IMR-90 (cell line): ENCODE measurements around the gene APP. TPM values are rescaled to one million over a fixed set of nuclear protein-coding genes. Genes with fewer than 3 reads are reported as not detected.
"Not testable (repeated sequence)": the region's sequence is repeated elsewhere in the genome, so short reads cannot be mapped to it uniquely, and the experiment has no call there.

ENCODE experiments used
- ATAC-seq: fragments of 200-7000 bp; cut with Tn5 transposase; 2 replicates; pipeline ENCODE4 v1.9.1; 2020; ENCODE audit warnings: low read depth, mild to moderate bottlenecking, moderate library complexity
- BruUV-seq: library from RNA; stranded (reverse); fragments of 400-500 nt; replicated peaks from 2 replicates; lab custom pipeline; 2021; lab: Mats Ljungman, UMichigan
- CTCF ChIA-PET: fragments of 300-600 bp; formaldehyde crosslinking; extraction: SDS; loops from one replicate; lab custom pipeline; 2021; ENCODE audit warnings: antibody characterized with exemption; lab: Yijun Ruan, JAX
- POLR2A ChIA-PET: fragments of 300-600 bp; sonication (Branson Sonifier 250); formaldehyde crosslinking; loops from one replicate; lab custom pipeline; 2022; ENCODE audit warnings: antibody characterized with exemption; ENCODE audit not compliant: unreplicated experiment; lab: Charles Lee
- DNase-seq: peaks from one replicate; pipeline ENCODE4 v3.0.0; 2013
- H2AFZ ChIP-seq: replicated peaks from 2 replicates; pipeline ENCODE3; 2013; ENCODE audit warnings: low read length, mild to moderate bottlenecking; ENCODE audit not compliant: poor library complexity
- H2AK5ac ChIP-seq: 2 replicates; pipeline ENCODE4 v1.6.1; 2013; ENCODE audit warnings: low read depth, low read length, inconsistent platforms
- H2AK9ac ChIP-seq: replicated peaks from 2 replicates; pipeline ENCODE3; 2013; ENCODE audit warnings: mild to moderate bottlenecking, low read depth, low read length, moderate library complexity; ENCODE audit not compliant: poor library complexity
- H2BK120ac ChIP-seq: 2 replicates; pipeline ENCODE4 v1.6.1; 2013; ENCODE audit warnings: low read depth, low read length, inconsistent platforms
- H2BK15ac ChIP-seq: 3 replicates; pipeline ENCODE4 v1.6.1; 2013; ENCODE audit warnings: low read depth, low read length, inconsistent platforms
- H2BK20ac ChIP-seq: 2 replicates; pipeline ENCODE4 v1.6.1; 2013; ENCODE audit warnings: low read depth, mild to moderate bottlenecking, inconsistent platforms, low read length, moderate library complexity
- H2BK5ac ChIP-seq: 2 replicates; pipeline ENCODE4 v1.6.1; 2013; ENCODE audit warnings: mild to moderate bottlenecking, low read depth, low read length, inconsistent platforms; ENCODE audit not compliant: poor library complexity, severe bottlenecking
- H3K14ac ChIP-seq: replicated peaks from 2 replicates; pipeline ENCODE4 v1.6.1; 2013; ENCODE audit warnings: low read depth, low read length, inconsistent platforms
- H3K18ac ChIP-seq: 2 replicates; pipeline ENCODE4 v1.6.1; 2013; ENCODE audit warnings: low read depth, low read length, control low read depth
- H3K23ac ChIP-seq: 2 replicates; pipeline ENCODE4 v1.6.1; 2013; ENCODE audit warnings: low read depth, low read length, inconsistent platforms
- H3K27ac ChIP-seq: 2 replicates; pipeline ENCODE4 v1.5.1; 2013; ENCODE audit warnings: mild to moderate bottlenecking, control low read depth, low read length; ENCODE audit not compliant: insufficient read depth
- H3K27me3 ChIP-seq: 2 replicates; pipeline ENCODE4 v1.6.1; 2013; ENCODE audit warnings: low read length; ENCODE audit not compliant: control insufficient read depth, insufficient read depth
- H3K36me3 ChIP-seq: 2 replicates; pipeline ENCODE4 v1.6.1; 2013; ENCODE audit warnings: low read length, mixed read lengths; ENCODE audit not compliant: control insufficient read depth, insufficient read depth
- H3K4ac ChIP-seq: 2 replicates; pipeline ENCODE4 v1.6.1; 2013; ENCODE audit warnings: low read depth, low read length, inconsistent platforms
- H3K4me1 ChIP-seq: 2 replicates; pipeline ENCODE4 v1.6.1; 2013; ENCODE audit warnings: low read length, mixed read lengths; ENCODE audit not compliant: control insufficient read depth, insufficient read depth
- H3K4me2 ChIP-seq: 2 replicates; pipeline ENCODE4 v1.6.1; 2013; ENCODE audit warnings: low read depth, mild to moderate bottlenecking, control low read depth, low read length, moderate library complexity
- H3K4me3 ChIP-seq: 2 replicates; pipeline ENCODE4 v1.5.1; 2013; ENCODE audit warnings: low read depth, mild to moderate bottlenecking, control low read depth, low read length, moderate library complexity; ENCODE audit not compliant: insufficient read depth
- H3K56ac ChIP-seq: 2 replicates; pipeline ENCODE4 v1.6.1; 2013; ENCODE audit warnings: low read length, inconsistent platforms; ENCODE audit not compliant: insufficient read depth; ENCODE audit errors: extremely low read depth
- H3K79me1 ChIP-seq, 2 experiments: 2 replicates each; pipeline ENCODE4 v1.6.1; 2013; ENCODE audit warnings: low read length in 2 of 2, inconsistent platforms in 1 of 2, low read depth in 1 of 2
- H3K9ac ChIP-seq: 2 replicates; pipeline ENCODE4 v1.6.1; 2013; ENCODE audit warnings: low read depth, low read length, control low read depth
- H3K9me1 ChIP-seq: 2 replicates; pipeline ENCODE4 v1.6.1; 2013; ENCODE audit warnings: low read length, inconsistent platforms; ENCODE audit not compliant: insufficient read depth
- H3K9me3 ChIP-seq: 2 replicates; pipeline ENCODE4 v1.6.1; 2013; ENCODE audit warnings: low read length; ENCODE audit not compliant: control insufficient read depth, insufficient read depth
- H4K20me1 ChIP-seq: 2 replicates; pipeline ENCODE4 v1.6.1; 2013; ENCODE audit warnings: low read length, inconsistent platforms; ENCODE audit not compliant: insufficient read depth
- H4K5ac ChIP-seq: 2 replicates; pipeline ENCODE4 v1.6.1; 2013; ENCODE audit warnings: mild to moderate bottlenecking, low read depth, low read length, control low read depth
- H4K8ac ChIP-seq, 2 experiments: 2 replicates each; pipeline ENCODE4 v1.6.1; 2013; ENCODE audit warnings: low read depth in 2 of 2, low read length in 2 of 2, control low read depth in 1 of 2, inconsistent platforms in 1 of 2
- H4K91ac ChIP-seq: 2 replicates; pipeline ENCODE4 v1.6.1; 2013; ENCODE audit warnings: low read depth, low read length, inconsistent platforms; ENCODE audit not compliant: insufficient read depth
- WGBS, 2 experiments: methylation state at CpG; one replicate each; pipeline versions ENCODE4 v1.1.5 to v1.1.7; 2013; ENCODE audit warnings: missing lambda C conversion rate in 2 of 2; ENCODE audit not compliant: insufficient read length in 1 of 2; ENCODE audit errors: extremely low coverage in 2 of 2; 5-methylcytosine and 5-hydroxymethylcytosine counted together
- dilution Hi-C: fragments of 300-500 bp; cut with HindIII; formaldehyde crosslinking; loops from one replicate; pipeline ENCODE4 v1.14.3; 2018; ENCODE audit warnings: low sequenced_read_pairs; ENCODE audit not compliant: unreplicated experiment
- in situ Hi-C: fragments of 300-500 bp; cut with MboI; formaldehyde crosslinking; loops from 3 replicates; pipeline ENCODE4 v1.14.3; 2019; ENCODE audit warnings: low sequenced_read_pairs, inconsistent platforms, mixed read lengths
- intact Hi-C: fragments of 100-400 bp; cut with micrococcal nuclease; formaldehyde crosslinking; loops from 2 replicates; pipeline ENCODE4 v1.10.0; 2022
- polyA plus RNA-seq, 3 experiments: library from polyadenylated mRNA; depleted of rRNA; stranded (reverse); fragments of >200 nt; gene quantifications; 2 replicates each; pipeline ENCODE4 v1.2.3, GENCODE V29; 2012; ENCODE audit warnings: low replicate concordance in 1 of 3
- total RNA-seq: library from RNA; depleted of rRNA; stranded (reverse); fragments of >200 nt; gene quantifications from 2 replicates; pipeline ENCODE4 v1.2.3, GENCODE V29; 2012

Gene APP
- total and polyA plus RNA-seq, 2 of the 4 experiments (the other 2 are of a cell fraction): 191 to 530 TPM

- CTCF ChIA-PET, H3K9me3 ChIP-seq, H4K5ac ChIP-seq, H2AK5ac ChIP-seq, H2AK9ac ChIP-seq, H3K23ac ChIP-seq, H4K20me1 ChIP-seq, H2AFZ ChIP-seq, intact Hi-C loops, H3K56ac ChIP-seq, H3K14ac ChIP-seq, H3K36me3 ChIP-seq, H3K4me1 ChIP-seq, H2BK15ac ChIP-seq, H3K4me2 ChIP-seq, H4K91ac ChIP-seq, DNase-seq, ATAC-seq, POLR2A ChIA-PET, in situ Hi-C loops, dilution Hi-C loops, H3K9me1 ChIP-seq, BruUV-seq, H4K8ac ChIP-seq, H3K9ac ChIP-seq, H3K27ac ChIP-seq, H3K18ac ChIP-seq, H2BK120ac ChIP-seq, H3K27me3 ChIP-seq, H3K4ac ChIP-seq, H2BK5ac ChIP-seq, H2BK20ac ChIP-seq, H3K4me3 ChIP-seq: not testable (repeated sequence)
- H3K79me1 ChIP-seq: peaks cover 15 to 17% of the 10 kb centered on the region in 2 experiments; a peak in 3 of 4 replicates
- no CpG with 5 or more reads among the region's 4 CpGs for WGBS, 2 experiments
These were observed 158.1 kb downstream of the APP start for GRCh38 chr21:26012482-26012881.
